HPDE6-E6E7 (cell line): ENCODE data around the gene OGFR.

Experiments used
- DNase-seq: peaks from one replicate; pipeline ENCODE4 v3.0.0; 2011; ENCODE audit warnings: missing footprints; ENCODE audit errors: extremely low spot score

The OGFR gene, protein sequence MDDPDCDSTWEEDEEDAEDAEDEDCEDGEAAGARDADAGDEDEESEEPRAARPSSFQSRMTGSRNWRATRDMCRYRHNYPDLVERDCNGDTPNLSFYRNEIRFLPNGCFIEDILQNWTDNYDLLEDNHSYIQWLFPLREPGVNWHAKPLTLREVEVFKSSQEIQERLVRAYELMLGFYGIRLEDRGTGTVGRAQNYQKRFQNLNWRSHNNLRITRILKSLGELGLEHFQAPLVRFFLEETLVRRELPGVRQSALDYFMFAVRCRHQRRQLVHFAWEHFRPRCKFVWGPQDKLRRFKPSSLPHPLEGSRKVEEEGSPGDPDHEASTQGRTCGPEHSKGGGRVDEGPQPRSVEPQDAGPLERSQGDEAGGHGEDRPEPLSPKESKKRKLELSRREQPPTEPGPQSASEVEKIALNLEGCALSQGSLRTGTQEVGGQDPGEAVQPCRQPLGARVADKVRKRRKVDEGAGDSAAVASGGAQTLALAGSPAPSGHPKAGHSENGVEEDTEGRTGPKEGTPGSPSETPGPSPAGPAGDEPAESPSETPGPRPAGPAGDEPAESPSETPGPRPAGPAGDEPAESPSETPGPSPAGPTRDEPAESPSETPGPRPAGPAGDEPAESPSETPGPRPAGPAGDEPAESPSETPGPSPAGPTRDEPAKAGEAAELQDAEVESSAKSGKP

DNA sequence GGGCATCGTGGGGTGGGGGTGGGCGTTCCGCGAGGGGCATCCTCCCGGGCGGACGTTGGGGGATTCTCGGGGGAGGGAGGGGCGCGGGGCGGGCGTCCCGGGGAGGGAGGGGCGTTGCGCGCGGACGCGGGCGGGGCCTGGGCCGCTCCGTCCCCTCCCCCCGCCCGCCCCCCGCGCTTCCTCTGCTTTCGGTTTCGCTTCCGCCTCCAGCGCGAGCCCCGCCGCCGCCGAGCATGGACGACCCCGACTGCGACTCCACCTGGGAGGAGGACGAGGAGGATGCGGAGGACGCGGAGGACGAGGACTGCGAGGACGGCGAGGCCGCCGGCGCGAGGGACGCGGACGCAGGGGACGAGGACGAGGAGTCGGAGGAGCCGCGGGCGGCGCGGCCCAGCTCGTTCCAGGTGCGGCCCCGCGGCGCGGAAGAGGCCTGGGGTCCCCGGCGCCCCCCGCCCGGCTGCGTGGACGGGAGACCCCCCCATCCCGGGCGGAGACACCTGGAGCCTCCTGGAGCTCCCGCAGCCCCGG lies at the start of gene OGFR:
OGFR (plus strand) TSS at position 209 of the 528 bp plus-strand sequence; CDS start at position 234, 25 bp downstream.
- DNase-seq = no peak

DNA sequence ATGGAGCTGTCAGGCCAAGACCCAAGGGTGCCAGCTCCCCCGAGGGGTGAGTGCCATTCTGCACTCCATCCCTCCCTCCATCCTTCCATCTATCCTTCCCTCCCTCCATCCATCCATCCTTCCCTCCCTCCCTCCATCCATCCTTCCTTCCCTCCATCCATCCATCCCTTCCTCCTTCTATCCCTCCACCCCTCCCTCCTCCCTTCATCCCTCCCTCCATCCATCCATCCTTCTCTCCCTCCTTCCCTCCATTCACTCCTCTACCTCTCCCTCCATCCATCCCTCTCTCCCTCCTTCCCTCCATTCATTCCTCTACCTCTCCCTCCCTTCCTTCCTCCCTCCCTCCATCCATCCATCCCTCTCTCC lies 49.7 kb upstream of the OGFR start:
- no peak for DNase-seq

DNA sequence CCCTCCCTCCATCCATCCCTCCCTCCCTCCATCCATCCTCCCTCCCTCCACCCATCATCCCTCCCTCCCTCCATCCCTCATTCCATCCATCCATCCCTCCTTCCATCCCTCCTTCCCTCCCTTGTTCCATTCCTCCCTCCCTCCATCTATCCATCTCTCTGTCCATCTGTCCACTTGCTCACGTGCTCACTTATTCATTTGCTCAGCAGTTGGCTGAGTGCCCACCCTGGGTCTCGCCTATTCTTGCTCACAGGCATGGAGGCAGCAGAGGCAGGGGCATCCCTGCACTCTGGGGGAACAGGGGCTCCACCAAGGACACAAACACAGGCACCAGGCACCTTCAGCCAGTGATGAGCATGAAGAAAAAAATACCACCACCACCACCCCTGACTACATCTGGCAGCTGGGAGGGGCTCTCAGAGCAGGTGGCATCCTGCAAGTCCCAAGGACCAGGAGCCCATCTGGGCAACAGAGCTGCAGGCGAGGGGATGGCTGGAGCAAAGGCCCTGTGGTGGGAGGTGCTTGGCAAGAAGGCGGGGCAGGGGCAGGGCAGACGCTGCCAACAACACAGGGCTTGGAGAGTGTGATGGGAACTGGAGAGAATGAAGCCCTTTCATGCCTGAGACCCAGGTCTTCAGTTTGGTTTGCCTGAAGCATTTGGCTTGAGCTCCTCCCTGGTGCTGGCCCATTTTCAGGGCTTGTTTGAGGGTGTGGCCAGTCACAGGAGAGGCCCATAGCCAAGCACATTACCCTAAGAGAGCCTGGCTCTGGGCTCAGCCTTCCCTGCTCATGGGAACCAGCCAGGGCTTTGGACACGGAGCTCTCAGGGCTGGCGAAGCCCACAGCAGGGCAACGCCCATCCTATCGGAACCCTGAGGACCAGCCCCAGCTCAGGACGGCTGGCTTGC lies 48.6 kb upstream of the OGFR start:
- no peak for DNase-seq

DNA sequence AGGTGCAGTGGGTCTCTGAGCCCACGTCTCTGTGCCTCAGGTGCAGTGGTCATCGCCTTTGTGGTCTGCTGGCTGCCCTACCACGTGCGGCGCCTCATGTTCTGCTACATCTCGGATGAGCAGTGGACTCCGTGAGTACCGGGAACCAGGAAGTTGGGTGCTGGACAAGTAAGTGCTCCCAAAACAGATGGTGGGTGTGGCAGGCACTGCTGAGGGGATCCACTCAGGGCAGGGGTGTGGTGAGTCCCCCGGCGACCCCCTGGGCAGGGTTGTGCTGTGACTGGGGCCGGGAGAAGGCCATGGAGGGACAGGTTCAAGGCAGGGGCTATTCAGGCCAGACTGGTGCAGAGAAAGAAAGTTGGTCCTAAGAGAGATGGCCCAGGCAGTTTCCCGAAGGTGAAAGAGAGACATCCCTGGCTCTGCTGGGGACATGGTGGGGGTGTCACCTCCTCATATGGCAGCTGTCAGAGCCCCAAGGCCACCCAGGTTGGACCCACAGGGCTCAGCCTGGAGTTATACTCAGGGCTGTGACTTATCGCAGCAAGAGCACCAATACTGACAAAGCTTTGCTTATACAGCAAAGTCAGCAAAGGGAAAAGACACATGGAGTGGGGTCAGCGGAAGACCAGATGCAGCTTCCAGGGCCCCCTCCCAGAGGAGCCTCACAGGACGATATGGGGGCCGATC lies 46.3 kb upstream of the OGFR start:
- no peak for DNase-seq

DNA sequence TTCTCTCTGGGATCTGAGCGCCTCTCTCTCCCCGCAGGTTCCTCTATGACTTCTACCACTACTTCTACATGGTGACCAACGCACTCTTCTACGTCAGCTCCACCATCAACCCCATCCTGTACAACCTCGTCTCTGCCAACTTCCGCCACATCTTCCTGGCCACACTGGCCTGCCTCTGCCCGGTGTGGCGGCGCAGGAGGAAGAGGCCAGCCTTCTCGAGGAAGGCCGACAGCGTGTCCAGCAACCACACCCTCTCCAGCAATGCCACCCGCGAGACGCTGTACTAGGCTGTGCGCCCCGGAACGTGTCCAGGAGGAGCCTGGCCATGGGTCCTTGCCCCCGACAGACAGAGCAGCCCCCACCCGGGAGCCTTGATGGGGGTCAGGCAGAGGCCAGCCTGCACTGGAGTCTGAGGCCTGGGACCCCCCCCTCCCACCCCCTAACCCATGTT lies 44.6 kb upstream of the OGFR start:
- no peak for DNase-seq

DNA sequence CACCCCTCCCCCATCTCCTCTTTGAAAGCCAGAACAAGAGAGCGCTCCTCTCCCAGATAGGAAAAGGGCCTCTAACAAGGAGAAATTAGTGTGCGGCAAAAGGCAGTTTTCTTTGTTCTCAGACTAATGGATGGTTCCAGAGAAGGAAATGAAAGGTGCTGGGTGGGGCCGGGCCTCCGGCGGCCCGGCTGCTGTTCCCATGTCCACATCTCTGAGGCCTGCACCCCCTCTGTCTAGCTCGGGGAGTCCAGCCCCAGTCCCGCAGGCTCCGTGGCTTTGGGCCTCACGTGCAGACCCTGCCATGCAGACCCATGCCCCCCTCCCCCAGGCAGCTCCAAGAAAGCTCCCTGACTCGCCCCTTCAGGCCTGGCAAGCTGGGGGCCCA lies 44.2 kb upstream of the OGFR start:
- DNase-seq = no peak

DNA sequence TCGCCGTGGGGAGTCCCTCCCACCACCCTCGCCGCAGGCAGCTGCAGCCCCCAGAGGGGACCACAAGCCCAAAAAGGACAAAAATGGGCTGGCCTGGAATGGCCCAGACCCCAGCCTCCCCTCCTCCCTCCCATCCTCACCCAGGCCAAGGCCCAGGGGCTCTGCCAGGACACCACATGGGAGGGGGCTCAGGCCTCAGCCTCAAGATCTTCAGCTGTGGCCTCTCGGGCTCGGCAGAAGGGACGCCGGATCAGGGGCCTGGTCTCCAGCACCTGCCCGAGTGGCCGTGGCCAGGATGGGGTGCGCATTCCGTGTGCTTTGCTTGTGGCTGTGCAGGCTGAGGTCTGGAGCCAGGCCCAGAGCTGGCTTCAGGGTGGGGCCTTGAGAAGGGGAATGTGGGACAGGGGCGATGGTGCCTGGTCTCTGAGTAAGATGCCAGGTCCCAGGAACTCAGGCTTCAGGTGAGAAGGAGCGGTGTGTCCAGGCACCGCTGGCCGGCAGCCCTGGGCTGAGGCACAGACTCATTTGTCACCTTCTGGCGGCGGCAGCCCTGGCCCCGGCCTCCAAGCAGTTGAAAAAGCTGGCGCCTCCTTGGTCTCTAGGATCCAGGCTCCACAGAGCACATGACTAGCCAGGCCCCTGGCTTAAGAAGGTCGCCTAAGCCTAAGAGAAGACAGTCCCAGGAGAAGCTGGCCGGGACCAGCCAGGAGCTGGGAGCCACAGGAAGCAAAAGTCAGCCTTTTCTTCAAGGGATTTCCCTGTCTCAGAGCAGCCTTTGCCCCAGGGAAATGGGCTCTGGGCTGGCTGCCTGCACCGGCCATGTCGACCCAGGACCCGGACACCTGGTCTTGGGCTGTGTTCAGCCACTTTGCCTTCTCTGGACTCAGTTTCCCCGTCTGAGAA lies 43.5 kb upstream of the OGFR start:
- no peak for DNase-seq

DNA sequence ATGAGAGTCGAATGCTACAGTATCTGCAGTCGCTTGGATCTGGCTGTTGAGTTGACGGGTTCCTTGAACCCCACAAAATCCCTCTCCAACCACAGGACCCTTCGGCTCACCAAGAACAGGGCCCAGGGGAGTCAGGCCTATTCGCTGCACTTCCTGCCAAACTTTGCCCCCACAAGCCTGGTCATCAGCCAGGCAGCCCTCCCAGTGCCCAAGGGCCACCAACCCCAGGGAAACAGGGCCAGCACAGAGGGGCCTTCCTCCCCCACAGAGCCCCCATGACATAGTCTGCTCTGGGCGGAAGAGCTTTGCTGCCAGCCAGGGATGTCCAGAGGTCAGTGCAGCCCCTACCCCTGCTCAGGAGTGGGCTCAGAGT lies 42.9 kb upstream of the OGFR start:
- no peak for DNase-seq

DNA sequence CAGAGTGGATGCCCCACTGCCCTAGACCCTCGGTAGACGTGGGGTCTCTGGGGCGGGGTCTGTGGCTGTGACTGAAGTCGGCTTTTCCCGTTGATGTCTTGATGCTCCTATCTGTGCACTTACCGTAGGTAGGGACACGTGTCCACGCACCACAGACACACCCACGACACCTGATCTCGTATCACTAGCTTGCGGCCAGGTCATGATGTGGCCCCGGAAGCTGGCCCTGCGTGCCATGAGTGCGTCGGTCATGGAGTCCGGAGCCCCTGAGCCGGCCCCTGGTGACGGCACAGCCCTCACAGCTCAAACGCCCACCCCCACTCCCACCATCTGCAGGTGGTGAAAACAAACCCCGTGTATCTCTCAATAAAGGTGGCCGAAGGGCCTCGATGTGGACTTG lies 42.3 kb upstream of the OGFR start:
- no peak for DNase-seq

DNA sequence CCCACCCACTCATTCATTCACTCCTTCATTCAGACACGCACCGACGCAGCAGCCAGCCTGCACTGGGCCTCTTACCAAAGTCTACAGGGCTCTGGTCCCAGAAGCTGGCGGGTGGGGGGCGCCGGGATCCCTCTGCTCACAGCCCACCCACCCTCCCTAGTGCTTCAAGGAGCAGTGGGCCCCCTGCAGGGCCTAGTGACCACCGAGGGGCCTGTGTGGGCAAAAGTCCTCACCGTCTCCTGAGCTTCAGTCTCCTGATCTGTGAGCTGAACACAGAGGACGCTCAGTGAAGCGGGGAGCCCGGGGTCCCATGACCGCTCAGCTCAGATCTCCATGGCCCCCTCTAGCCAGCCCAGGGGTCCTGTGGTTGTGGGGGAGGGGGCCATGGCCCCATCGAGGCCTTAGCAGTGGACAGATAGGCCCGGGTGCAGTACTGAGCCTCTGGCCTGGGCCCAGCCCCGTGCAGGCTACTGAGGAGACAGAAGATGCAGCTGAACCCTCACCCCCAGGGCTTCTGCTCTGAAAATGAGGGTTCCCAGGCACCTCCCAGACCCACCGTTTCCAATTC lies 41.8 kb upstream of the OGFR start:
- no peak for DNase-seq

DNA sequence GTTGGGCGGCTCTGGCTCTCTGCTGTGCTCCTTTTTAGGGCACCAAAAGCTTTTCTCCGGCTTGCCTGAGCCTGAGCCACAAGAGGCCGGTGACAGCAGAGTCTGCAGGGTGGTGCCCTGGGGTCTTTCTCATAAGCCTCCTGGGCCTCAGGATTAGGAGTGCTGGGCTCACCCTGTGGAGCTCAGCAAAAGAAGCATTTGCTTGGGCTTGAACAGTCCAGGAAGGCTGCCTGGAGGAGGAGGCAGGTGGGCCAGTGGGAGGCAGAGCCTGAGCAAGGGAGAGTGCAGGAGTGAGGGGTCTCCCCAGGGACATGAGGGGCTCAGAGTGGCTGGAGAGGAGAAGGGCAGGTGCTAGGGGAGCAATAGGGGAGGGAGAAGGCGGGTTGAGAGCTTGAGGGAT lies 41.2 kb upstream of the OGFR start:
- no peak for DNase-seq

DNA sequence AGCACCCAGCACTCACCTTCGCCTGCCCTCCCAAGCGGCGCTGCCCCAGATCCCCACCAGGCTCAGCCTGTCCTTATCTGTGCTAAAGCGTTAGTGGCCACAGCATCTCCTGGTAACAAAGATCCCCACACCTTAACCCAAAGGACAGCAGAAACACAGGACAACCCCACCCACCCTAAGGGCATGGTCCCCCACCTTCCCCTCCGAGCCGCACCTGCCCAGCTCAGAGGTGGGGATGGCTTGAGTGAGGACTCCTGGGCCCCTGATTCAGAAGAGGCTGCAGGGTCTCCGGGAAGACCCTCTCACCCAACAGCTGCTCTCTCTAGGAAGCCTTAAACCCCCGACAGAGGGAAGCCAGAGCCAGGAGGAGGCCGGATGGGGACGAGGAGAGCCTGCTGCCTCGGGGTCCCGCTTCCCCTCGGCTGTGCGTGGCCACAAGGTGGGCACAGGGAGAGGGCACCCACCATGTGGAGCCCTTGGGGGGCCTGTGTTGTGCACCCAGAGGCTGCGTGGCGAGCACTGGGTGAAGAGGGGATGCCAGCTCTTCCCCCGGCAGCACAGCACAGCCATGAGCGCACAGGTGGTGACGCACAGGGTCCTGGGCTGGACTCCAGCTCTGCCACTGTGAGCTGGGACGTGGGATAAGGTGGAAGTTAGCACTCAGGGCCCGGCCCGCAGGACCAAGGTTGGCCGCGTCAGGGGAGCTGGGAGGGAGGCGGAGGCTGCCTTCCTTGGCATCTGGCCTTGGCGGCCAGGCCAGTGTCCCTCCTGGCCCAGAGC lies 40.3 kb upstream of the OGFR start:
- DNase-seq = no peak

DNA sequence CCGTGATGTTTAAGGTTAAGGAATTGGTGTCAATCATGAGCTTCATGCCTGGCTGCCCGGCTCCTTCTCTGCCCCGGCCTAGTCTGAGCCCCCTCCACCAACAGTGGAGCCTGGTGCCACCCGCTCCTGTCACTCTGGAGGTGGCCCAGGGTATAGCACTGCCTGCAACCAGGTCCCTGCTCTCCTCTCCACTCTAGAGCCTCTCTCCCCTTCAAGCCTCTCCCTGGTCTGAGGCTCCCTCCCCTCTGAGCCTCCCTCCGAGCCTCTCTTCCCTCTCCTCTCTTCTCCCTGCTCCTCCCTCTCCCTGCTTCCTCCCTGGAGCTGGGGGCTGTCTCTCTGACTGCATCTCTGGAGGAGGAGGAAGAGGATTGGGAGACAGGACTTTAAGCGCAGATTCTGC lies 39.6 kb upstream of the OGFR start:
- DNase-seq = no peak

DNA sequence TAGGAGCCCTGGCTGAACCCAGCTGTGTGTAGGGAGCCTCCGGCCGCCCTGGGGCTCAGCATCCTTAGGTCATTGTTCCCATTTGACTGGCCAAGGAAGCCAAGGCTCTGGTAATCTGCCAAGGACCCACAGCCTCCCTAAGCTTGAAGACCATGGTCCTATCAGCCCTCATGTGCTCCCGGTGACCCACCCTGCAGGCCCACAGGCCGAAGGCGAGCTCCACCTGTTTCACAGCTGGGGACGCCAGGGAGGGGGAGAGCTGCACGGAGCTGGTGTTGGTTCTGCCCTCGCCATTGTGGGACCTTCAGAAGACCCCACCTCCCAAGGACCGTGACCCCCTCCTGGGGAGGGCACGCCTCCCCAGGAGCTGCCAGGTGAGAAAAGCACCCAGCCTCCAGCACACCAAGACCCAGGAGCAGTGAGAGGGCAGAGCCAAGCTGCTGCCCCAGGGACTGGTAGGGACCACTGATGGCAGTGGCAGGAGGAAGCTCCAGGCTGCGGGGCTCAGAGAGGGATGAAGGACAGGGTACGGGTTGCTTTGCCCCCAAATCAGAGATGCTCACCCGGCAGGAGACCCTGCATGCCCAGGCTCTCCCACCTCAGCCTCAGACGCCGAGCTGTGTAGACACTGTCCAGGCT lies 39.1 kb upstream of the OGFR start:
- no peak for DNase-seq

DNA sequence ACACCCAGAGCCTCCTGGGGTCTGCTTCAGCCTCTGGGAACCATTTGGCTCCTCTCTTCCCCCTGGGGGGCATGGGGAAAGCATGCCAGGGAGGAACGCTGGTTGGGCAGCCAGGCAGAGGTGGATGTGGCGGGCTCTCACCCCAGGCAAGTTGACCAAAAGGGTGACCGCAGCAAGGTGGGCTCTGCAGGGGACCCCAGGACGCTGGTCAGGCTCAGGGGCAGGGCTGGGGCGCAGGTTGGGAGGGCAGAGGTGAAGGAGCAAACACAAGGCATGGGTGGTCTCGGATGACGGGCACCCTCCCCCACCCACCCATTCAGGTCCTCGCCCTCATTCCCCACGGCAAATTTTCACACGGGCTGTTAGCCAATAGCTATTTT lies 38.6 kb upstream of the OGFR start:
- no peak for DNase-seq

DNA sequence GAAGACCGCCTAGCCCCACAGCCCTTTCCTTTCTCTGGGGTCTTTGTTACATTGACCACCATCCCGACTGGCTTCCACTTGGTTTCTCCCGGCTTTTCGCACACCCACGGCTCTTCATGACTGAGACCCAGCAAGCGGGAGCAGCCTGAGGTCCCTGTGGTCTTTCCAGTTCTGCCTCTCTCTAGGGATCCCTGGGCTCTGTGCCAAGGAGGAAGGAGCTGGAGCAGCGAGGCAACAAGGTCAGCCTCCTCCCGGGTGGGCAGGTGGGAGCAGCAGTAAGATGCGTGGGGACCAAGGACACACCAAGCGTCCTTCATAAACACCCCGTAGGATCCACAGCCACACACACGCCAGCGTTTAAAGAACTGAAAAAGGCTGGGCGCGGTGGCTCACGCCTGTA lies 37.9 kb upstream of the OGFR start:
- no peak for DNase-seq

DNA sequence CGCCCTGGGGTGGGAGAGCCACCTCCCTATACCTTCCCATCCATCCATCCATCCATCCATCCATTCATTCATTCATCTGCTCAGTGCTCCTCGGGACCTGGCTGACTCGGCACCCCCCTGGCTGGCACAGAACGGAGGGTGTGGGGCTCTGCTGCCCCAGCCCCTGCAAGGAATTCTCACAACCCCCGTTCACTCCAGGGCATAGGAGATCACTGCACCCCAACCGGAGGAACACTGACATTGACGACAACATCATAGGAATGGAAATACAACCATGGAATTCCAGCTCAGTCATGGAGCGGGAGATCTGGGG lies 36.4 kb upstream of the OGFR start:
- no peak for DNase-seq

DNA sequence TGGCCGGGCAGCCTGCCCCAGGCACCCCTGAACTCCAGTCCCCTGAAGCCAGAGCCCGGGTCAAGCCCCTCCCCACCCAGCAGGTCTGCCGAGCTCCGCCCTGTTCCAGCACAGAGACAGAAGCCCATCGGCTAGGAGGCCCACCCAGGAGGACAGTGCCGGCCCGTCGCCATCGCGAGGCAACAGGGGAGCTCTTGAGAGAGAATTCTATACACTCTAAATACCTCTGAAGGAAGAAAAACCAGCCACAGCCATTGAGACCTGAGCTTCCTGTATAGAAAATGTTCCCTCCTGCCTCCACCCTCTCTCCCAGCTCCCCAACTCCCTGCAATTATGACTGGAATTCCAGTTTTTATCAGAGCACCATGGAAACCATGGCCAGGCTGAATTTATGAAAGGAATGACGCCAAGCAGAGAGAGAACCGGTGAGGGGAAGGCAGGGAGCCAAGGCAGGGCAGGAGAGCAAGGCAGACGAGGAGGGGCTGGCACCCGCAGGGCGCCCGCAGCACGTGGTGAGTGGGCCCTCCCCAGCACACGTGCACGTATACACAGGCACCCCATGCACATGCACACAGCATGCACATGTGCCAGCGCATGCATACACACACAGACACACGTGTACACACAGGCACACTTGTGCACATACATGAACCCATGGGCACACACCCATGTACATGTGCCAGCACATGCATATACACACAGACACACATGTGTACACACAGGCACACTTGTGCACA lies 35.9 kb upstream of the OGFR start:
- DNase-seq = no peak
